Calu3 (cell line): ENCODE results near the gene PROCA1. TPM values are rescaled to one million over a fixed set of nuclear protein-coding genes. Genes with fewer than 3 reads are reported as not detected.

Experiments used
- BruUV-seq: library from RNA; stranded (reverse); fragments of 400-500 nt; replicated peaks from 2 replicates; lab custom pipeline; 2021; lab: Mats Ljungman, UMichigan
- CTCF ChIA-PET: fragments of 300-600 bp; sonication (Branson Sonifier 250); formaldehyde crosslinking; loops from one replicate; lab custom pipeline; 2022; ENCODE audit warnings: antibody characterized with exemption; lab: Charles Lee
- DNase-seq: peaks from one replicate; pipeline ENCODE4 v3.0.0; 2022
- H3K27ac Mint-ChIP-seq: one replicate; pipeline ENCODE4 v1.8.0; 2022; ENCODE audit warnings: mixed read lengths; ENCODE audit not compliant: unreplicated experiment
- H3K27me3 Mint-ChIP-seq: one replicate; pipeline ENCODE4 v1.8.0; 2022; ENCODE audit warnings: mixed read lengths; ENCODE audit not compliant: unreplicated experiment
- H3K36me3 Mint-ChIP-seq: one replicate; pipeline ENCODE4 v1.8.0; 2022; ENCODE audit warnings: mild to moderate bottlenecking, moderate library complexity, mixed read lengths; ENCODE audit not compliant: insufficient read depth, unreplicated experiment
- H3K4me1 Mint-ChIP-seq: one replicate; pipeline ENCODE4 v1.8.0; 2022; ENCODE audit warnings: mild to moderate bottlenecking, low read depth, mixed read lengths; ENCODE audit not compliant: unreplicated experiment
- H3K4me3 Mint-ChIP-seq: one replicate; pipeline ENCODE4 v1.8.0; 2022; ENCODE audit warnings: mild to moderate bottlenecking, low read depth, moderate library complexity, mixed read lengths; ENCODE audit not compliant: unreplicated experiment
- H3K9me3 Mint-ChIP-seq: one replicate; pipeline ENCODE4 v1.8.0; 2022; ENCODE audit warnings: low read depth, mixed read lengths; ENCODE audit not compliant: unreplicated experiment
- intact Hi-C: fragments of 100-400 bp; cut with micrococcal nuclease; formaldehyde crosslinking; loops from one replicate; pipeline ENCODE4 v1.10.0; 2022; ENCODE audit not compliant: unreplicated experiment
- total RNA-seq: library from RNA; stranded (reverse); gene quantifications from 2 replicates; pipeline ENCODE4 v1.2.3, GENCODE V29; 2022
- TF ChIP-seq, protein P1 (sequence below): fragments of 200-600 bp; IDR thresholded peaks from one replicate; pipeline ENCODE4 v1.8.0; 2022; ENCODE audit warnings: antibody characterized with exemption; ENCODE audit not compliant: unreplicated experiment

Gene PROCA1
- total RNA-seq, 1 experiment from 2014 or later: 4.2 TPM

DNA sequence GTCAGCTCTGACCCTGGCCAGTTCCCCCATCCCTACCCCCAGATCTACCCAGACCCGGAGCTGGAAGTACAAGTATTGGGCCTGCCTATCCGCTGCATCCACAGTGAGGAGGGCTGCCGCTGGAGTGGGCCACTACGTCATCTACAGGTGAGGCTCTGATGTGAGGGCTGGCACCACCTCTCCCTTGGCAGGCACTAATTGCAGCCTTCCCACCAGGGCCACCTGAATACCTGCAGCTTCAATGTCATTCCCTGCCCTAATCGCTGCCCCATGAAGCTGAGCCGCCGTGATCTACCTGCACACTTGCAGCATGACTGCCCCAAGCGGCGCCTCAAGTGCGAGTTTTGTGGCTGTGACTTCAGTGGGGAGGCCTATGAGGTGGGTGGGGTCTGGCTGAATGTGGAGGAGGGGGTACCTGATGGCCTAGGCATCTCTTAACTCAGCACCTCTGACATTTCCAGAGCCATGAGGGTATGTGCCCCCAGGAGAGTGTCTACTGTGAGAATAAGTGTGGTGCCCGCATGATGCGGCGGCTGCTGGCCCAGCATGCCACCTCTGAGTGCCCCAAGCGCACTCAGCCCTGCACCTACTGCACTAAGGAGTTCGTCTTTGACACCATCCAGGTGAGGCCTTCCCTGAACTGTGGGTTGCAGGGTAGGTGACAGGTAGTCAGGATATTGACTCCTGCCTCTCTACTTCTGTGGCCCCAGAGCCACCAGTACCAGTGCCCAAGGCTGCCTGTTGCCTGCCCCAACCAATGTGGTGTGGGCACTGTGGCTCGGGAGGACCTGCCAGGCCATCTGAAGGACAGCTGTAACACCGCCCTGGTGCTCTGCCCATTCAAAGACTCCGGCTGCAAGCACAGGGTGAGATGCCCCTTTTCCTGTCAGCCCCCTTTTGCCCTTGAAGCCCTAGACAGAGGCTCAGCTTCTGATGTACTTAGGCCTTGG lies 36.4 kb upstream of the PROCA1 start:
- peaks cover 34% of the 10 kb centered on the region for H3K4me1 Mint-ChIP-seq
- peaks cover 97% of the 10 kb centered on the region for H3K36me3 Mint-ChIP-seq
- no peak for DNase-seq
- no peaks in the 10 kb centered on the region for H3K9me3 Mint-ChIP-seq
- peak overlapping the region; percentile 91 for H3K27ac Mint-ChIP-seq
- H3K4me3 Mint-ChIP-seq: peak overlapping the region; percentile 81
- CTCF ChIA-PET: interaction anchor here (1.1 to 9.1 kb wide), 3 partner anchors 16 to 204 kb away, joined by 3 to 228 read pairs (median 3); partner anchors contain the start of genes NEK8, PHF12 and TLCD1
- no peaks in the 10 kb centered on the region for H3K27me3 Mint-ChIP-seq
- intact Hi-C loops: no loop called here
- BruUV-seq: no TSS peak
- TF ChIP-seq, protein P1, sequence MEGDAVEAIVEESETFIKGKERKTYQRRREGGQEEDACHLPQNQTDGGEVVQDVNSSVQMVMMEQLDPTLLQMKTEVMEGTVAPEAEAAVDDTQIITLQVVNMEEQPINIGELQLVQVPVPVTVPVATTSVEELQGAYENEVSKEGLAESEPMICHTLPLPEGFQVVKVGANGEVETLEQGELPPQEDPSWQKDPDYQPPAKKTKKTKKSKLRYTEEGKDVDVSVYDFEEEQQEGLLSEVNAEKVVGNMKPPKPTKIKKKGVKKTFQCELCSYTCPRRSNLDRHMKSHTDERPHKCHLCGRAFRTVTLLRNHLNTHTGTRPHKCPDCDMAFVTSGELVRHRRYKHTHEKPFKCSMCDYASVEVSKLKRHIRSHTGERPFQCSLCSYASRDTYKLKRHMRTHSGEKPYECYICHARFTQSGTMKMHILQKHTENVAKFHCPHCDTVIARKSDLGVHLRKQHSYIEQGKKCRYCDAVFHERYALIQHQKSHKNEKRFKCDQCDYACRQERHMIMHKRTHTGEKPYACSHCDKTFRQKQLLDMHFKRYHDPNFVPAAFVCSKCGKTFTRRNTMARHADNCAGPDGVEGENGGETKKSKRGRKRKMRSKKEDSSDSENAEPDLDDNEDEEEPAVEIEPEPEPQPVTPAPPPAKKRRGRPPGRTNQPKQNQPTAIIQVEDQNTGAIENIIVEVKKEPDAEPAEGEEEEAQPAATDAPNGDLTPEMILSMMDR: no peak

DNA sequence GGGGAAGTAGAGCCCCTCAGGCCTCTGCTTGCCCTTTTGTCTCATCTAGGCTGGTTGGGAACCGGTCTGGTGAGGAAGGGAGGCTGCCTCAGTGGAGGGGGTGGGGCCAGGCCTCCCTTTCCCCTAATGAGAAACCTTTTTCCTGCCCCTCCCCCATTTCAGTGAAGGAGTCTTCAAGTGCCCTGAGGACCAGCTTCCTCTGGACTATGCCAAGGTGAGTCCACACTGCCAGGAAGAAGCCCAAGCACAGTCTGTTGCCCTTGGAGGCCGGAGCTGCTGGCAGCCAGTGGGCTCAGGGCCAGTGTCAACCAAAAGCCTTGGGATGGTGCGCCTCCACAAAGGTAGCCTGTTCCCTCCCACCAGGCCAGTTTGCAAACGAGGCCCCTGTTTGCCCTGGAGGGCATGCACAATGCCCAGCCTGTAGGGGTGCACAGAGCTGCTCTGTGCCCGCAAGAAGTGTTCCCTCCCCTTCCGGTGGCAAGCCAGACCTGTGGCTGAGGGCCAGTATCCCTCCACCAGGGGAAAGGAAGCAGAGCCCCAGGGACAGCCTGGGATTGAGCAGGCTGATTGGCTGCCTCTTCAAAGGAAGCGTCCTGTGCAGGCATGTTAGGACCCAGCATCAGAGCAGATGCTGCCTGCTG lies 35.5 kb upstream of the PROCA1 start:
- Mint-ChIP-seq H3K36me3 (peaks cover 98% of the 10 kb centered on the region), H3K4me1 (peaks cover 43% of the 10 kb centered on the region), H3K4me3 (peak overlapping the region; percentile 81)

DNA sequence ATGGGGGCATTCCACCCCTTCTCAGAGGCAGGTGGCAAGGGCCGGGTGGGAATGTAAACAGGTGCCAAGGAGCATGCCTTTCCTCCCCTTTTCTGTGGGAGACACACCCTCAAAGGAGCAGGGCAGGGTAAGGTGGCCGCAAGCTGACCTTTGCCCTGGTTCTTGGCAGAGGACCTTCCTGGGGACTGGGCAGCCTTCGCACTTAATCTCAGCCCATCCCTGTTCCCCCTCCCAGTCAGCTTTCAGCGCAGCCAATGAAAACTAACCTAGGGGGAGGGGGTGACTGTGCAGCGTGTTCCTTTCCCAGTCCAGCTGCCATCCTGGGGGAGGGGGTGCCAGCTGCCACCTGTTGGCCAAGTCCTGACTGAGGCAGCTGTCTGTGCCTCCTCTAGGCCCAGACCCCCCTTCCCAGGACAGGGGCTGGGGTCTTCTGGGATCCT lies 34.9 kb upstream of the PROCA1 start:
- DNase-seq: peak; percentile 92
- intact Hi-C loops: no loop called here

More for the DNA sequence above, 35.5 kb upstream of the PROCA1 start:
- intact Hi-C loops: no loop called here
- CTCF ChIA-PET: interaction anchor here (0.6 to 9.1 kb wide), 8 partner anchors 12 to 370 kb away, joined by 3 to 228 read pairs (median 4); partner anchors contain the start of genes NEK8, PHF12 and TLCD1
- no peaks in the 10 kb centered on the region for H3K27me3 Mint-ChIP-seq
- TF ChIP-seq, protein P1: no peak
- no TSS peak for BruUV-seq
- peak; percentile 85 for DNase-seq
- H3K9me3 Mint-ChIP-seq: no peaks in the 10 kb centered on the region
- H3K27ac Mint-ChIP-seq: peak overlapping the region; percentile 91

More for the DNA sequence above, 34.9 kb upstream of the PROCA1 start:
- Mint-ChIP-seq H3K9me3 (no peaks in the 10 kb centered on the region), H3K4me3 (peak overlapping the region; percentile 81), H3K27me3 (no peaks in the 10 kb centered on the region), H3K4me1 (peaks cover 46% of the 10 kb centered on the region), H3K36me3 (peaks cover 98% of the 10 kb centered on the region), H3K27ac (peak overlapping the region; percentile 91)
- CTCF ChIA-PET: interaction anchor here (0.6 to 9.1 kb wide), 8 partner anchors 11 to 371 kb away, joined by 3 to 228 read pairs (median 4); partner anchors contain the start of genes NEK8, PHF12 and TLCD1
- no TSS peak for BruUV-seq
- TF ChIP-seq, protein P1: no peak
